ENCODE results near the gene MCM3AP.
"Not testable (repeated sequence)": the region's sequence is repeated elsewhere in the genome, so short reads cannot be mapped to it uniquely, and the experiment has no call there.

MCM3AP gene

GRCh38 chr21:46310260-46310659, 24.8 kb upstream of the MCM3AP start:
- DNase-seq: not testable (repeated sequence)

- DNase-seq: no peak
These were observed 23.0 kb upstream of the MCM3AP start for GRCh38 chr21:46308431-46308830.

GRCh38 chr21:46307625-46308024, 22.2 kb upstream of the MCM3AP start:
- peak in 1 of 2 experiments; percentile 13 for DNase-seq

- no peak for DNase-seq
These were observed 19.5 kb upstream of the MCM3AP start for GRCh38 chr21:46304955-46305354.

GRCh38 chr21:46304437-46304836, 19.0 kb upstream of the MCM3AP start:
- no peak for DNase-seq

GRCh38 chr21:46301759-46302158, 16.3 kb upstream of the MCM3AP start:
- DNase-seq: no peak

- DNase-seq: no peak
These were observed 13.8 kb upstream of the MCM3AP start for GRCh38 chr21:46299167-46299566.

- DNase-seq: no peak
These were observed 12.2 kb upstream of the MCM3AP start for GRCh38 chr21:46297338-46298271.

GRCh38 chr21:46295996-46296752, 10.8 kb upstream of the MCM3AP start:
- no peak for DNase-seq

- no peak for DNase-seq
These were observed 9.9 kb upstream of the MCM3AP start for GRCh38 chr21:46295177-46295770.

GRCh38 chr21:46294647-46295176, 9.3 kb upstream of the MCM3AP start:
- peak in 1 of 2 experiments; percentile 15 for DNase-seq

GRCh38 chr21:46291561-46291960, 6.2 kb upstream of the MCM3AP start:
- DNase-seq: no peak

- DNase-seq: no peak
These were observed 4.3 kb upstream of the MCM3AP start for GRCh38 chr21:46289655-46290179.

- DNase-seq: no peak
These were observed 2.1 kb upstream of the MCM3AP start for GRCh38 chr21:46287541-46287940.

GRCh38 chr21:46286648-46287002, 1.2 kb upstream of the MCM3AP start:
- DNase-seq: no peak

- DNase-seq: peak; percentile 55 to 83
These were observed 593 bp upstream of the MCM3AP start, which contains the start of gene YBEY for GRCh38 chr21:46285761-46286647. Gene YBEY (plus strand): TSS chr21:46286342. CDS start chr21:46286914, 572 bp downstream.

GRCh38 chr21:46284733-46285132, 678 bp downstream of the MCM3AP start:
- no peak for DNase-seq

GRCh38 chr21:46284077-46284644, 1.2 kb downstream of the MCM3AP start:
- DNase-seq: no peak

- no peak for DNase-seq
These were observed 10.5 kb downstream of the MCM3AP start for GRCh38 chr21:46274797-46275390.

GRCh38 chr21:46273341-46273740, 12.1 kb downstream of the MCM3AP start:
- no peak for DNase-seq

GRCh38 chr21:46269466-46269865, 15.9 kb downstream of the MCM3AP start:
- no peak for DNase-seq
